ENCODE results near the gene ARSJ. TPM values are rescaled to one million over a fixed set of nuclear protein-coding genes. Genes with fewer than 3 reads are reported as not detected.

ARSJ gene
- total RNA-seq, 1 experiment from 2014 or later: 50.7 TPM

GRCh38 chr4:113958766-113959538, 20.5 kb downstream of the ARSJ start:
- no peak for TF ChIP-seq CTCF (IDR thresholded peaks at IDR 0.05; ENCODE audit: unreplicated experiment)
- Mint-ChIP-seq H3K27me3 (ENCODE audit: insufficient read depth, unreplicated experiment) (no peaks in the 10 kb centered on the region), H3K36me3 (ENCODE audit: insufficient read depth, unreplicated experiment) (no peaks in the 10 kb centered on the region), H3K4me1 (ENCODE audit: insufficient read depth, unreplicated experiment) (peaks cover 67% of the 10 kb centered on the region), H3K27ac (ENCODE audit: low read depth, unreplicated experiment) (peak overlapping the region; percentile 90), H3K4me3 (ENCODE audit: unreplicated experiment) (peak overlapping the region; percentile 44), H3K9me3 (ENCODE audit: unreplicated experiment) (no peaks in the 10 kb centered on the region)
- POLR2A ChIA-PET: interaction anchor here (0.8 to 5.4 kb wide), 15 partner anchors 8 to 547 kb away, joined by 3 to 125 read pairs (median 5); partner anchors contain the start of genes ARSJ and CAMK2D
- CTCF ChIA-PET: interaction anchor here (0.6 to 4.5 kb wide), 8 partner anchors 8 to 328 kb away, joined by 3 to 18 read pairs (median 4); partner anchors contain the start of gene ARSJ
- peak; percentile 89 for DNase-seq (ENCODE audit: unreplicated experiment)
- no TSS peak for BruUV-seq (replicated peaks)
- intact Hi-C loops (cut with micrococcal nuclease): loop anchor here (5.0 to 10.0 kb wide), 3 partner anchors 197 to 664 kb away; partner anchors contain the start of gene CAMK2D

DNA sequence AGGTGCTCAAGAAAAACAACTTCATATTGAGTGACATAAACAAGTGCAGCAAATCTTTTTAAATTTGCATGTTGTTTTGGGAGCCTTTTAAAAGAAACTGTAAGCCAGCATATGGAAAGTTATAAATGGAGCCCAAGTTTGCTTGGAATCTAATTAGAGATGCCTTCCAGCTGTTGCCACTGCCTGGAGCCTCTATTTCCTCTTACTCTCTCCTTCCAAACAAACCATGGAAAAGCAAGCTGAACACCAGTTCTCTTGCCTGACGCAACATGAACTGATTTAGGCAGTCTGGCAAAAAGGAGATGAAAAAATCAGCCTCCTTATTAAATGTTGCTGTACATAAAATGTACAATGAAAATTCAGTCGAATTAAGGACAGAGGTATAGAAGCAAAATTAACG, 21.5 kb downstream of the ARSJ start:
- H3K9me3 Mint-ChIP-seq (ENCODE audit: unreplicated experiment): no peaks in the 10 kb centered on the region
- DNase-seq (ENCODE audit: unreplicated experiment): no peak
- H3K27me3 Mint-ChIP-seq (ENCODE audit: insufficient read depth, unreplicated experiment): no peaks in the 10 kb centered on the region
- peak overlapping the region; percentile 90 for H3K27ac Mint-ChIP-seq (ENCODE audit: low read depth, unreplicated experiment)
- intact Hi-C loops (cut with micrococcal nuclease): loop anchor here (5.0 to 10.0 kb wide), 3 partner anchors 196 to 663 kb away; partner anchors contain the start of gene CAMK2D
- ChIA-PET POLR2A (interaction anchor here (0.6 to 5.4 kb wide), 8 partner anchors 10 to 420 kb away, joined by 3 to 125 read pairs (median 10); partner anchors contain the start of gene ARSJ), CTCF (interaction anchor here (0.8 to 4.5 kb wide), 3 partner anchors 13 to 58 kb away, joined by 3 to 18 read pairs (median 5); partner anchors contain the start of gene ARSJ)
- peaks cover 64% of the 10 kb centered on the region for H3K4me1 Mint-ChIP-seq (ENCODE audit: insufficient read depth, unreplicated experiment)
- no peak overlapping the region for H3K4me3 Mint-ChIP-seq (ENCODE audit: unreplicated experiment)
- no peak for TF ChIP-seq CTCF (IDR thresholded peaks at IDR 0.05; ENCODE audit: unreplicated experiment)
- H3K36me3 Mint-ChIP-seq (ENCODE audit: insufficient read depth, unreplicated experiment): no peaks in the 10 kb centered on the region
- BruUV-seq (replicated peaks): no TSS peak

- intact Hi-C loops (cut with micrococcal nuclease): loop anchor here (5.0 to 10.0 kb wide), 3 partner anchors 194 to 661 kb away; partner anchors contain the start of gene CAMK2D
- POLR2A ChIA-PET: interaction anchor here (0.9 to 2.7 kb wide), 4 partner anchors 13 to 113 kb away, joined by 3 to 15 read pairs (median 8); partner anchors contain the start of gene ARSJ
- Mint-ChIP-seq H3K4me3 (ENCODE audit: unreplicated experiment) (no peak overlapping the region), H3K9me3 (ENCODE audit: unreplicated experiment) (no peaks in the 10 kb centered on the region), H3K27ac (ENCODE audit: low read depth, unreplicated experiment) (peak overlapping the region; percentile 1), H3K27me3 (ENCODE audit: insufficient read depth, unreplicated experiment) (no peaks in the 10 kb centered on the region), H3K36me3 (ENCODE audit: insufficient read depth, unreplicated experiment) (no peaks in the 10 kb centered on the region), H3K4me1 (ENCODE audit: insufficient read depth, unreplicated experiment) (peaks cover 59% of the 10 kb centered on the region)
- BruUV-seq (replicated peaks): no TSS peak
- no peak for TF ChIP-seq CTCF (IDR thresholded peaks at IDR 0.05; ENCODE audit: unreplicated experiment)
- DNase-seq (ENCODE audit: unreplicated experiment): no peak
- CTCF ChIA-PET: interaction anchor here (0.8 to 4.5 kb wide), 5 partner anchors 23 to 703 kb away, joined by 3 to 18 read pairs (median 4); partner anchors contain the start of gene ARSJ
Measured at GRCh38 chr4:113955948-113956347, 23.5 kb downstream of the ARSJ start.

- peaks cover 57% of the 10 kb centered on the region for H3K4me1 Mint-ChIP-seq (ENCODE audit: insufficient read depth, unreplicated experiment)
- no peak for DNase-seq (ENCODE audit: unreplicated experiment)
- H3K4me3 Mint-ChIP-seq (ENCODE audit: unreplicated experiment): no peak overlapping the region
- no peaks in the 10 kb centered on the region for H3K36me3 Mint-ChIP-seq (ENCODE audit: insufficient read depth, unreplicated experiment)
- no TSS peak for BruUV-seq (replicated peaks)
- H3K27ac Mint-ChIP-seq (ENCODE audit: low read depth, unreplicated experiment): no peak overlapping the region
- POLR2A ChIA-PET: interaction anchor here (0.9 to 2.7 kb wide), 5 partner anchors 12 to 308 kb away, joined by 3 to 15 read pairs (median 4); partner anchors contain the start of gene ARSJ
- H3K9me3 Mint-ChIP-seq (ENCODE audit: unreplicated experiment): no peaks in the 10 kb centered on the region
- no peaks in the 10 kb centered on the region for H3K27me3 Mint-ChIP-seq (ENCODE audit: insufficient read depth, unreplicated experiment)
- CTCF ChIA-PET: interaction anchor here (0.8 to 4.5 kb wide), 4 partner anchors 23 to 422 kb away, joined by 3 to 18 read pairs (median 9); partner anchors contain the start of gene ARSJ
- intact Hi-C loops (cut with micrococcal nuclease): loop anchor here (5.0 to 10.0 kb wide), 3 partner anchors 193 to 661 kb away; partner anchors contain the start of gene CAMK2D
- TF ChIP-seq CTCF (IDR thresholded peaks at IDR 0.05; ENCODE audit: unreplicated experiment): no peak
Measured at GRCh38 chr4:113955411-113955810, 24.0 kb downstream of the ARSJ start.
